Thyroid gland (tissue), 4 donors: ENCODE measurements around the gene CLEC3B. TPM values are rescaled to one million over a fixed set of nuclear protein-coding genes. Genes with fewer than 3 reads are reported as not detected.
A peak's percentile ranks its signal among the peaks of the same experiment; 100 is the strongest.

Experiments used
- DNase-seq, 2 donors: peaks; one replicate each; pipeline ENCODE4 v3.0.0-alpha.2; 2019
- H3K27ac ChIP-seq, 3 donors: fragments of 200-600 bp; sonication (generic); 1 replicate in 2 of 3; 2 replicates in 1 of 3; pipeline ENCODE4 v1.5.1; 2016 to 2019; ENCODE audit warnings: mild to moderate bottlenecking in 1 of 3, moderate library complexity in 1 of 3
- H3K27me3 ChIP-seq: fragments of 200-600 bp; sonication (generic); one replicate; pipeline ENCODE4 v1.5.1; 2019
- H3K36me3 ChIP-seq, 2 donors: fragments of 200-600 bp; sonication (generic); one replicate each; pipeline ENCODE4 v1.5.1; 2016 to 2019
- H3K4me1 ChIP-seq, 2 donors: fragments of 200-600 bp; sonication (generic); one replicate each; pipeline ENCODE4 v1.5.1; 2017 to 2019
- H3K4me3 ChIP-seq, 3 donors: fragments of 200-600 bp; sonication (generic); replicated peaks in 1 of 3; 1 replicate in 2 of 3; 2 replicates in 1 of 3; pipeline ENCODE4 v1.5.1; 2016; ENCODE audit warnings: mild to moderate bottlenecking in 1 of 3
- H3K9me3 ChIP-seq: fragments of 200-600 bp; sonication (generic); one replicate; pipeline ENCODE4 v1.5.1; 2017
- POLR2A ChIP-seq, 2 donors: fragments of 450-650 bp; IDR thresholded peaks; one replicate each; pipeline ENCODE4 v1.6.1; 2017; ENCODE audit warnings: antibody characterized with exemption in 2 of 2, mild to moderate bottlenecking in 2 of 2, moderate library complexity in 1 of 2
- WGBS, 2 donors: methylation state at CpG; one replicate each; pipeline ENCODE4 v1.1.5; 2017; 5-methylcytosine and 5-hydroxymethylcytosine counted together
- intact Hi-C: fragments of 100-400 bp; cut with DNase I; formaldehyde crosslinking; loops from one replicate; pipeline ENCODE4 v1.15.1; 2023
- total RNA-seq, 4 donors: library from RNA; depleted of rRNA; stranded (reverse); fragments of >200 nt; gene quantifications; one replicate each; pipeline ENCODE4 v1.2.3, GENCODE V29; 2016
- TF ChIP-seq, protein P1 (sequence below), 6 experiments: fragments of 200-600 bp in 3 of 6; fragments of 450-650 bp in 3 of 6; sonication (generic) in 3 of 6; IDR thresholded peaks; one replicate each; pipeline ENCODE4 v1.5.1; 2016 to 2019; ENCODE audit warnings: antibody characterized with exemption in 6 of 6, mild to moderate bottlenecking in 2 of 6, inconsistent platforms in 1 of 6, moderate library complexity in 1 of 6

Gene CLEC3B
- total RNA-seq, 4 donors from 2014 or later, result 28.2 to 78.4 (median 32.5) TPM

DNA sequence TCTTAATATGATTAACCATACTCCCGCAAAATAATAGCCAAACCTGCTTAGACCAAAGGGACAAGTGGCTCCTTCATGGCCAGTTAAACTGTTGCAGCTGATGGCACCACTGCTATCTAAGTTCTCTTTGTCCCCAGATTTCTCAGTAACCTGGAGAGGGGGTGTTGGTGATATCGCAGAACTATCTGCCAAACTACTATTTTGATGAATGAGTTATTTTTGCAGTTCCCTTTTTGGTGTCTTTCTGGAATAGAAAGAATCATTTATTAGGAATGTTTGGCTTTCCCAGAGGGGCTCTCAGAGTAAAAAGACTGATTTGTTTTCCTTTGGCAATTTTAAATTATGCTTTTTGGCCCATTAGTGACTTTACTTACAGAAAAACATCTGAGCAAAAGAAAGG, 33.0 kb downstream of the CLEC3B start:
- peaks cover 0 to 13% of the 10 kb centered on the region in 2 donors for H3K4me1 ChIP-seq
- H3K27ac ChIP-seq, result no peak overlapping the region
- no peaks in the 10 kb centered on the region for H3K9me3 ChIP-seq
- no peak for TF ChIP-seq POLR2A (IDR thresholded peaks at IDR 0.05)
- TF ChIP-seq, protein P1, sequence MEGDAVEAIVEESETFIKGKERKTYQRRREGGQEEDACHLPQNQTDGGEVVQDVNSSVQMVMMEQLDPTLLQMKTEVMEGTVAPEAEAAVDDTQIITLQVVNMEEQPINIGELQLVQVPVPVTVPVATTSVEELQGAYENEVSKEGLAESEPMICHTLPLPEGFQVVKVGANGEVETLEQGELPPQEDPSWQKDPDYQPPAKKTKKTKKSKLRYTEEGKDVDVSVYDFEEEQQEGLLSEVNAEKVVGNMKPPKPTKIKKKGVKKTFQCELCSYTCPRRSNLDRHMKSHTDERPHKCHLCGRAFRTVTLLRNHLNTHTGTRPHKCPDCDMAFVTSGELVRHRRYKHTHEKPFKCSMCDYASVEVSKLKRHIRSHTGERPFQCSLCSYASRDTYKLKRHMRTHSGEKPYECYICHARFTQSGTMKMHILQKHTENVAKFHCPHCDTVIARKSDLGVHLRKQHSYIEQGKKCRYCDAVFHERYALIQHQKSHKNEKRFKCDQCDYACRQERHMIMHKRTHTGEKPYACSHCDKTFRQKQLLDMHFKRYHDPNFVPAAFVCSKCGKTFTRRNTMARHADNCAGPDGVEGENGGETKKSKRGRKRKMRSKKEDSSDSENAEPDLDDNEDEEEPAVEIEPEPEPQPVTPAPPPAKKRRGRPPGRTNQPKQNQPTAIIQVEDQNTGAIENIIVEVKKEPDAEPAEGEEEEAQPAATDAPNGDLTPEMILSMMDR (IDR thresholded peaks at IDR 0.05), result no peak
- H3K36me3 ChIP-seq, result no peaks in the 10 kb centered on the region
- no peak for DNase-seq
- 90 to 91% methylated on average over 2 of the region's 2 CpGs for WGBS, 2 donors
- no peaks in the 10 kb centered on the region for H3K27me3 ChIP-seq
- intact Hi-C loops, result no loop called here
- no peak overlapping the region for H3K4me3 ChIP-seq

DNA sequence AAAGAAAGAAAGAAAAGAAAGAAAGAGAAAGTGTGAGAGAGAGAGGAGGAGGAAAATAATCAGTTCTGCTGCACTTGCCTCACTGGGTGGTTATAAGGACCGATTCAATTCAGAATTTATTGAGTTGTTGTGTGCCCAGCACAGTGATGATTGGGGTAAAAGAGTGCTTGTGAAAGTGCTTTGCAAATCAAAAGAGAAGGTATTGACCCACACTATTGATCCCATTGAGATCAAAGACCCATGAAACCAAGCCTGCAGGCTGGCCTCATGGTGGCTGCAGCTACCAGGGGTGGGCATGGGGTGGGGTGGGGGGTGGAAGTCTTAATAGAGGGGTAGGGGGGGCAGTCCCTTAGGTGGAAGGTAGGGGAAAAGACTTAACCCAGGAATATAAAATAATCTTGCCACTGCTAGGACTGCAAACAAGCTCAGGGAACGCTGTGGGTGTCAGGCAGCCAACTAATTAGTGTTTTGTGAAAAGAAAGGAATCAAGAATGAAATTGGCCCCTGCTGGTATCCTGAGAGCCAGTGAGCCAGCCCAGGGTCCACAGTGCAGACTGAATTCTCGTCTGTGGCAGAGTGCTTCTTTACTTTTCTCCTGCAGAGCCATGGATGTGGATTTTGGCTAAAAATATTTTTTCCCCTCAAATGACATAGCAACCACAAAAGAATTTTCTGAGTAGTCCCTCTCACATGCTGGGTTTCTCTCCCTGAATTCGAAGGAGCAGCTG, 34.2 kb downstream of the CLEC3B start:
- TF ChIP-seq, protein P1 (IDR thresholded peaks at IDR 0.05), result no peak
- no peak for TF ChIP-seq POLR2A (IDR thresholded peaks at IDR 0.05)
- no peak for DNase-seq
- no peaks in the 10 kb centered on the region for H3K9me3 ChIP-seq
- H3K27me3 ChIP-seq, result no peaks in the 10 kb centered on the region
- no peak overlapping the region for H3K27ac ChIP-seq
- no peak overlapping the region for H3K4me3 ChIP-seq
- WGBS, 2 donors, result 52 to 69% methylated on average over 4 of the region's 4 CpGs
- H3K4me1 ChIP-seq, result peaks cover 0 to 13% of the 10 kb centered on the region in 2 donors
- no peaks in the 10 kb centered on the region for H3K36me3 ChIP-seq
- intact Hi-C loops, result no loop called here

DNA sequence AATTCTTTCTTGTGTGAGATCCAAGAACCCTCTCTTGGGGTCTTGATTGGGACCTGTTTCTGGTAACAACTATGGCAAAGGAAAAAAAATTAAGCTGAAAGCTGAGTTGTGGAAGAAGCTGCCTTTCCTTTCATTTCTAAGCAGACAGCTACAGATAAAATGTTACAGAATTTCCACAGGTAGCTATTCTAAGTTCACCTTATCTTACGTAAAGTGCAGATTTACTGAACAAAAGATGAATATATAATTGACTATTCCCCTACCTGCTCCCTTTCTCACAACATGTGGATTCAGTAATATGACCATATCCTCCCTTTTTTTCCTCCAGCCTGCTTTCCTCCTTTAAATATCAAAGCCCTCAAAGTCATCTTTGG, 36.6 kb downstream of the CLEC3B start:
- DNase-seq, result no peak
- Histone ChIP-seq H3K9me3 (no peaks in the 10 kb centered on the region), H3K4me1 (no peaks in the 10 kb centered on the region), H3K36me3 (no peaks in the 10 kb centered on the region), H3K27ac (peak overlapping the region in 1 of 3 donors; percentile 10), H3K27me3 (no peaks in the 10 kb centered on the region), H3K4me3 (no peak overlapping the region)
- intact Hi-C loops, result no loop called here
- 91 to 95% methylated on average over 1 of the region's 1 CpG for WGBS, 2 donors
- TF ChIP-seq POLR2A (IDR thresholded peaks at IDR 0.05), result no peak
- TF ChIP-seq, protein P1 (IDR thresholded peaks at IDR 0.05), result no peak

DNA sequence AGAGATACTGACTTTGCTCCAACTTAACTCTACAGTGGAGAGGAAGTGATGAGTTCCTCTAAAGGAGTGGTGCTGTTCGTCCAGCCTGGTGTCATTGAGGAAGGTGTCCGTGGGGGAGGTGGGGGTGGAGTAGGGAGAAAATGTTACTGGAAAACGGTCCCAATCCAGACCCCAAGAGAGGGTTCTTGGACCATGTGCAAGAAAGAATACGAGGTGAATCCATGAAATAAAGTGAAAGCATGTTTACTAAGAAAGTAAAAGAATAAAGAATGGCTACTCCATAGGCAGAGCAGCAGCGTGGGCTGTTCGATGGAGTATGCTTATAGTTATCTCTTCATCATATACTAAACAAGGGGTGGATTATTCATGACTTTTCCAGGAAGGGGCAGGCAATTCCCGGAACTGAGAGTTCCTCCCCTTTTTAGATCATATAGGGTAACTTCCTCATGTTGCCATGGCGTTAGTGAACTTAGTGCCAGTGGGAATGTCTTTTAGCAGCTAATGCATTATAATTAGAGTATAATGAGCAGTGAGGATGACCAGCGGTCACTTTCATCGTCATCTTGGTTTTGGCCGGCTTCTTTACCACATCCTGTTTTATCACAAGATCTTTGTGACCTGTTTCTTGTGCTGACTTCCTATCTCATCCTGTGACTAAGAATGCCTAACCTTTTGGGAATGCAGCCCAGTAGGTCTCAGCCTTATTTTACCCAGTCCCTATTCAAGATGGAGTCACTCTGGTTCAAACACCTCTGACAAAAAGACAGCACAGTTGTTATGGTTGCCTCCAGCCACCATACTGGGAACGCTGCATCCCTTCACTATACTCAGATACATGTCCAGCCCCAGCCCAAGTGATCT, 38.6 kb downstream of the CLEC3B start:
- intact Hi-C loops, result no loop called here
- DNase-seq, result no peak
- H3K4me3 ChIP-seq, result no peak overlapping the region

More for the DNA sequence above, 38.6 kb downstream of the CLEC3B start:
- TF ChIP-seq, protein P1 (IDR thresholded peaks at IDR 0.05), result no peak
- no peak for TF ChIP-seq POLR2A (IDR thresholded peaks at IDR 0.05)
- peak overlapping the region in 1 of 3 donors; percentile 5 for H3K27ac ChIP-seq
- WGBS, 2 donors, result 59% methylated on average over 12 of the region's 12 CpGs
- H3K36me3 ChIP-seq, result no peaks in the 10 kb centered on the region
- H3K4me1 ChIP-seq, result no peaks in the 10 kb centered on the region
- no peaks in the 10 kb centered on the region for H3K9me3 ChIP-seq
- H3K27me3 ChIP-seq, result no peaks in the 10 kb centered on the region
